ENCODE results near the gene TMEM200A.

The TMEM200A gene

DNA sequence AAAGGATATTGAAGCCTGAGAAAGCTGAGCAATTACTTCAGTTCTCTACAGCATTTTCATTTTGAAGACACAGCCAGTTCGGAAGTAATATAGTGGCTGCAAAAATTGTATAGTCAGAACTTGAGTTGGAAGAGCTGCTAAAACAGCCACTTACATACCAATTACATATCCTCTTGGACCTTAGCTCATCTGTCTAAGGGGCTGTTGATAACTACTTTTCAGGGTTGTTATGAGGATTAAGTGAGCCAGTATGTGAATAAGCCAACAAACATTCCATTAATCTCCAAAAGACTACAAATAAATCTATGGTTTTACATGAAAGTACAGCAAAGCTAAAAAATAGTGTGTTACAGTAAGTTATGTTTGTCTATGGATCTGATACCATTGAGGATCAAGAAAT is 59.7 kb downstream of the TMEM200A start:
- DNase-seq (ENCODE audit: low spot score) = no peak

DNA sequence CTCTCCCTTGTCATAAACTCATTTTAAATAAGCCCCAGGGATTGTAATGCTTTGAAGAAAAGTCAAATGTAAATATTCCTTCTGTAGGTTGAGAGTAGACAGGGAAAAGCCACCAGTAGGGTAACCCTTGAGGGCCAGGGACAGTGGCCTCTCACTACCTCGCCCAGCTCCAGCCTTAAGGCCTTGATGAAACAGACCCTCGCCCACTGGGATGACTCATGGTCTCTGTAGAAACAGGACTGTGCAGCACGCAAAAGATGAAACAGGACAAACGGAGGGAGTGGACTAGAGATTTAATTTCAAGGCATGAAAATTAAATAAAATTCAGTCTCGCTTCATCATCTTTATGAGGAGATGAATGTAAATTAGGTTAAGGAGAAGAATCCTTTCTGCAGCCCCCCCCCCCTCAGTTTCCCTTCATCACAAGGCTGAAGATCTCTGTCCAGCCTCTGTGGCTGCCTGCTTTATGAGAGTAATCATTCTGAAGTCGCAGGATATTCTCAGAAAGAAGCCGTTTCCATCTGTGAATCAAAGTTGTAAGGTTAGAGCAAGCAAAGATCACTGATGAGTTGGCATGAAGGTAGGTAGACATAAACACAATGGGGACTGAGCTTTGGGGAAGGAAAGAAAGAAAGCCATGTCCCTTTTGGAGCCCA is 60.4 kb downstream of the TMEM200A start:
- DNase-seq (ENCODE audit: low spot score) = no peak

DNA sequence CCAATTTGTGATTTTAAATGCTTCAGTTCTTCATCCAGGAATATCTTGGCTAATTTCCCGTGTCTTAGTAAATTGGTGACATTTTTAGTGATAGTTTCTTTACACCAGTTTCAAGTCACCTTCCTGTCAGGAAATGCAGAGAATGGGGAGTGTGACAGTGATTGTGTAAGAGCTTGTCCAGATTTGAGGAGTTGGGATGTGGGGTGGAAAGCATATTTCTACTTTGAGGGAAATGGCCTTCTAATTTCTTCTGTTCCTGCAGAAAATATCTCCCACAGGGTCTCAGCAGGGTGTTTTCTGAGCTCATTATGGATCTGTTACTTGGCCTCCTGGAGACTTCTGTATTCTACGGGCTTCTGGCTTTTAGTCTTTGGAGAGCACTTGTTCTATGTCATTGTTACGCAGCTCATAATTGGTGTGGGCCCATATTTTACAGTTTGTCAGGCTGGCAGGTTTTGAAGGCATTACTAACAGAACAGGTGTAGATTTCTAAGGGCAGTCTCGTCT is 65.6 kb downstream of the TMEM200A start:
- no peak for DNase-seq (ENCODE audit: low spot score)

DNA sequence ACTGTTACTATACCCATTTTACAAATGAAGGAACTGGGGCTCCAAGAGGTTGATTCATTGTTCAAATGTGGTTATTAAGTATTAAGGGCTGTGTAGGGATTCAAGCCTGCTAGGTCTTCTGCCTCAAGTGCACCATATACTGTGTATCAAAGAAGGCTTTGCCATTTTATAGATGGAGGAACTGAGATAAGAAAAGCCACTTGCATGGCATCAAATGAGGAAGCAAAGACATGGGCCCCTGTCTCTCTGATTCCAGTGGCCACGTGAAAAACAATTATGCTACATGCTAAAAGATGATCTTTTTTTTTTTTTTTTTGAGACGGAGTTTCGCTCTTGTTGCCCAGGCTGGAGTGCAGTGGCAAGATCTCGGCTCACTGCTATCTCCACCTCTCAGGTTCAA is 67.0 kb downstream of the TMEM200A start:
- DNase-seq (ENCODE audit: low spot score) = no peak

DNA sequence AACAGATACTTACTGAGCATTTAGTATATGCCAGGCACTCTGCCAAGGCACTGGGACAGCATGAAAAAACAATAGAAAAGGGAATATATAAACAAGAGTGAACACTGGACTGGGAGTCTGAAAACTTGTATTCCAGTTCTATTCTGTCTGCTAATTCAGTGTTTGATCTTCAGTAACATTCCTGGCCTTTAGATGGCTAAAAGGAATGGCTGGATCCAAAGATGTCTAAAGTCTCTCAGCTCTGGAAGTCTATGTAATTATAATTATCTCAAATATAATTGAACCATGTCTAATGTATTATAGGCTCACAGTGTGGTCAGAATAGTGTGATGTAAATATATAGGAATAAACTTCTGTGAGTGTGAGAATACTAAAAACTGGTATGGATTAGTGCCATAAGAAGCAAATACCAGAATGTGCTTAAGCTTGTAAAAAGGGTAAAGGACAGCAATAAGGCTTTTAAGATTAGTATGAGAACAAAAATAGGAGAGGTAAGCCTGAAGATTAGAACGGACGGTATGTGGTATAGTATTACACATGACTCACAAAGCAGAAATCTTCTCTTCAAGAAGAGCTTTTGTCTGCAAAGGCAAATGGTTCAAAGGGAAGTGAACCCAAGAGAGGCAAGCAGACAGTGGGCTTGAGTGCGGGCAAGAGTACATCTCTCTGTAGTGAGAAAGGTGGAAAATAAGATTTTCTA is 68.5 kb downstream of the TMEM200A start:
- DNase-seq (ENCODE audit: low spot score) = no peak

DNA sequence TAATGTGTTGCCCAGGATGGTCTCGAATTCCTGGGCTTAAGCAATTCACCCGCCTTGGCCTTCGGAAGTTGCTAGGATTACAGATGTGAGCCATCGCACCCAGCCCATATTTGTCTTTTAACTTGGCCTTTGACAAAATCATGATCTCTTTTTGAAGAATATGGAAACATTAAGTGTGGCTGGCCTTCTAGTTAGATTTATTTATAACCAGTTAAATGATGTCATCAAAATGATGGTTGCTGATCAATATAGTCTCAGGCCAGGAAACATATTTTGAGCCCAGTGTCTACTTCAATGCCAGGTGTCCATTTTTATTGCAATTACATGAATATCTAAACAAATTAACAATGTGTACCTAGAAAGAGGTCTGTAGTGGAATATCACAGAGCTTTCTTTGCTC is 69.4 kb downstream of the TMEM200A start:
- DNase-seq (ENCODE audit: low spot score) = no peak

DNA sequence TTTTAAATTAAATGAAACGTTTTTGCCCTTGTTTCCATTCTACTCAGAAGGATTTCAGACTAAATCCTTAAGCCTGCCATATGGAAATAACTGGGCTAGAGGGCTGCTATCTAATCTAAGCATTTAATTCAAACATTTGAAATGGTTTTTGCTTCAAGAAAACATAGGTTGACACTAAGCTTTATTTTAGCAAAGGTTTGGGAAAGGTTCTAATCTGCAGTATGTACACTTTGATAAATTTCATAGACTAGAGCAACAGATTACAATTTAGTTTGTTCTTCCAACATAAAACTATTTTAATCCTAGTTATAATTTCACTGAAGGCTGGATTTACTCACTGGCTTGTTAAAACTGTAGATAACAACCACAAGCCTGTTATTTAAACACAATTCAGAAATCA is 72.1 kb downstream of the TMEM200A start:
- DNase-seq (ENCODE audit: low spot score) = no peak

DNA sequence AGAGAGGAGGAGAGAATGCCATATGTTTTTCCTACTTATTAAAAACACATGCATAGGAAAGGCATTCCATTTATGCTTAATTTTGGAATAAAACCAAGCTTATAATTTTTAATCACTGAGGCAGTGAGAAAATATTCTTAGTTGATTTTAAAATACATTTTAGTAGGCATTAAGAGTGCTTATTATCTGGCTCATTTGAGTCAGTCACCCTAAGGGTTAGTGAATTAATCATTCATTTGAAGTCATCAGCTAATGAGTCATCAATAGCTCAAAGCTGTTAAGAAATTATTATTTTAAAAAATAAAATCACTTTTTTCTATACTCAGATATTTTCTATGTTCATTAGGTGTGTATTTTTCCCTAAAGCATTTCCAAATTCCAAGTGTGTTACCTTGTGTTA is 81.6 kb downstream of the TMEM200A start:
- DNase-seq (ENCODE audit: low spot score) = no peak

DNA sequence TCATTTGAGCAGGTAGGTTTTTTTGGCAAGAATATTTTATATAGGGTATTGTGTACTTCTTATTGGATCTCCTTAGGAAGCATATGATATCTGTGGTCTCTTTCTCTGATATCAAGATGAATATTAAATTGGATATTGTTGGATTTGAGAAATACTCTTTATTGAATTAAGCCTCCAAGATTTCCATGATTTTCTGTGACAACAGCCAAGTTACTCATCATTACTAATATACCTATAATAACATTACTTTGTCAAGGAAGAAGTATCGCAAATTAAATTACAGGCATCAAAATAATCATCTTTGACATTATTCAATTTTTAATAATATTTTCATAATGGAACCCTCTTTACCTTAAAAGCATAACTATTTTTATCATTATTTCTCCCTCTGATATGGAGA is 86.5 kb downstream of the TMEM200A start:
- no peak for DNase-seq (ENCODE audit: low spot score)

DNA sequence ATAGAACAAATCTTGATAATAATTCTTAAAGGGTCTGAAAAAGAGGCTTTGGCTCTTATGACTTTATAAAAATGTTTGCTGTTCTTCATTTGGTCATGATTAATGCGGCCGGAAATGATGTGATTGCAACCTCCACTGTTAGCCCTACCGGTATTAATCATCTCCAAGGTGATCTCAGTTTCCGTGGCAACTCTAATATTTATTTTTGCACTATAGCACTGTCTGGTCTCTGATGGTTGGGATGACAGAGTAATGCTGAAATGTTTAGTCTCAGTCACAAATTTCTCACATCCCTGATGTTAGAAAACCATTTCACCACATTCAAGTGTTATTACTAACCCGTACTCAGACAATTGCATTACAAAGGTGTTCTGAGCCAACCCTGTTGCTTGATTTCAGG is 87.4 kb downstream of the TMEM200A start:
- DNase-seq (ENCODE audit: low spot score) = peak; percentile 21

DNA sequence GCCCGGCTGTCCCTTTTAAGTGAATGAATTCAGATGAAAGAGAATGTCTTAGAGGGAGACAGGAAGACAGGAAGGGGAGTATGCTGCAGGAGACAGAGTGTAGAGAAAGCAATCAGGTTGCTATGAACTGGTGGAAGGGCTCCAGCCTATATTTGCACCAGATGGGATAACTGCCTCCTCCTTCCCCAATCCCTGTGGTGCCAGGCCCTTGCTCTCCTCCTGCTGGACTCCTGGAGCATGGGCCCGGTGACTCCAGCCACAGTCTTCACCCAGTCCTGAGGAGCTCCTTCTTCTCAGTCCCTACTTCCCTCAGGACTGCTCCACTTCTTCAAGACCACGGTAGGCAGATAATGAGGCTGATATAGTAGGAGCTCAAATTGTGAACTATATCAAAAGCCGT is 91.8 kb downstream of the TMEM200A start:
- no peak for DNase-seq (ENCODE audit: low spot score)

DNA sequence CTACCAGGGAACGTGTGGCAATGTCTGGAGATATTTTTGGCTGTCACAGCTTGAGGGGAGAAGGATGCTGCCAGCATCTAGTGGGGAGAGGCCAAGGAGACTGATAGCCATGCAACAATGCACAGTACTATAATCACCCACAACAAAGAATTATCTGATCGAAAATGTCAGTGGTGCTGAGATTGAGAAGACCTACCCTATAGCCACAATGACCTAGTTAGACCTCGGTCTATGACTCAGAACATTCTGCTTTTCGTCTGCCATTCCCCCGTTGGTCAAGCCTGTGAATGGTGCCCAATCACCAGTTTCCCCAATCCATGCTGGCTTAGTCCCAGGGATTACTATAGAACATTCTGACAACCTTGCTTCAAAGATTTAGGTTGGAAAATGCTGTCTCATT is 93.5 kb downstream of the TMEM200A start:
- no peak for DNase-seq (ENCODE audit: low spot score)

DNA sequence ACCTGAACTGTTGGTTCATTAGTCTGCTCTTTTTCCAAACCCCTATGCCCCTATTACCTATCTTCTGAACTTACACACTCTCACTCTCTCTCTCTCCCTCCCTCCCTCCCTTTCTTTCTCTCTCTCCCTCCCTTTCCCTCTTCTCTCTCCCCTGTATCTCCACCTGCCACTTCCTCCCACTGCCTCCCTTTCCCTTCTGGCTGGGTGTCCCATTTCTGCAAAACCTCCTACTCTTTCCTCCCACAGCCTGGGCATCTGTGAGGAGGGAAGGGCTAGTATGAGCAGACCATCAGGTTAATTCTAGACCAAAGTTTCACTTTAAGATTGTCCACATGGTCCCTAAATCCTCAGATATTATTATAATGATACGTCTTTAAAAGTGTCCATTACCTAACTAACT is 95.1 kb downstream of the TMEM200A start:
- DNase-seq (ENCODE audit: low spot score) = no peak

DNA sequence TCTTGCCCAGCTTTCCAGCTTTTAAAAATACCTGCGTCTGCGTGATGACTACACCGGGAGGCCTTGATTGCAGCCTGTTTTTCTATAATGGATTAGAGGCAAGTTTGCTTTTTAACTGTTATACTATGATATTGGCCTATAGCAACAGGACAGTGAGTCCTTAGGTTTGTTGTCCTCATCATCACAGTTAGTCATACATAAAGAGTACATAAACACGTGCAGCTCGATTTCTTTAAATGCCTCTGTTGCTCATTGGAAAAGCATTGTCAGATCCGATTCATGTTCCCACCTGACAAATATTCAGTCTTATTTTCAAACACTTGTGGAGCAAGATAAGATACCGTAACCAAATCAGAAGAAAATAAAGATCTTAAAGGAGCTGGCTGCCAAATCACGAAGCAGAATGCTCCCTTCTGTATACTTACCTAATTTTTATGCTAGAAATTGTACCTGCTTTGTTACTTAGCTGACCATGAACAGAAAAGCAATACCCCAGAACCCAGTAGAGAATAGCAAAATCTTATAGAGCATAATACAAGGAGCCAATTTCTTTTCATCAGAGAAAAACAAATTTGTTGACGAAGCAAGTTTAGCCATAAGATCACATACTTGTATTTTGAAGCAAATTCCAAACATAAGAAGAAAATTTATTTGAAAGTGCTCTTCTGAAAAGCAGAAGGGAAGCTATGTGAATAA is 100.4 kb downstream of the TMEM200A start:
- DNase-seq (ENCODE audit: low spot score) = no peak

DNA sequence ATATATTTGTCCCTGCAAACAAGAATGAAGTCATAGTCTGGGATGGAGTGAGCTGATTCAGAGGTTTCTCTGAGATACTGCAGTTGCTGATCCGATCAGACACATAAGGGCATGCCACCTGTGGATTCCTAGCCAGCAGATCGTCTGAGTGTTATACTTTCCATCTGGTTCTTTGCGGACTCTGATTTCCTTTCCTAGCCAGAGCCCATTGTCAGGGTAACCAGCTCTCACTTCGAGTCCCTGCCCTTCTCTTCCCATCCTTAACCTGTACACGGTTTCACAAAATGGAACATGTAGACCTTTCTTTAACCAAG is 100.9 kb downstream of the TMEM200A start:
- no peak for DNase-seq (ENCODE audit: low spot score)

DNA sequence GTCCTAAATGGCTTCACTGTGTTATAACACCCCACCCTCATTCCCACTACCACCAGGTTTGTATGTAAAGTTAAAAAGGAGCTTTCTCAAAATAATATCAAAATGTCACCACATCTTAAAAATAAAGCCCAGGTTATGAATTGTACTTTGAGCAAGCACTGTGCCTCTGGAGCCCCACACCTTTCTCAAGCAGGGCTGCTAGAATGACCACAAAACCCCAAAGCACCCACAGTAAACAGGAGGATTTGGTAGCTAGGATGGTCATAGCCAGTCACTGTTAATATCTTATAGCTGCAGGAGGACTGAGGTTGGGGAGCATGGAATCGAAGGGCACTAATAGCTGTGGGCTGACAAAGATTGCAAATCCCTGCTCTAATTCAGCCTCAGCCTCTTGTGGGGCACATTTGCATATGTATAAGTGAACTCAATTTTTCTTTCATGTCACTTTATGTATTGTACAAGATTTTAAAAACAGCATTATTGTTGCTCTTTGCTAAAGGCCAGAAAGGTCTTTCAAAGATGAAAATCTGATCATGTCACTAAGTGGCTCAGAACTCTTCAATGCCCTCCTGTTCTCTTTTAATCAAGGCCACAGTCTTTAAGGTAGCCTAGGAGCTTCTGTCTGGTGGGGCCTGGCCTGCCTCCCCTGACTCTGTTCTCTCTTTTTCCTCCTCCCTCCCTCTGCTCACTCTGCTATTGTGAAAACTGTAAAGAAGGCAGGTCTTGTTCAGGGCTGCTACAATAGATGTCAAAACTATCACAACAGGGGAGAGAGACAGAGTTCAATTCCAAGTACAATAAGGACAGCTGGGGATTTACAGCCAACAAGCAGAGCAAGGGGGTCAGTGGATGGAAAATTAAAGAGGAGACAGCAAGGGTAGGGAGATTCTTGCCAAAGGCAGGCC is 101.6 kb downstream of the TMEM200A start:
- no peak for DNase-seq (ENCODE audit: low spot score)

DNA sequence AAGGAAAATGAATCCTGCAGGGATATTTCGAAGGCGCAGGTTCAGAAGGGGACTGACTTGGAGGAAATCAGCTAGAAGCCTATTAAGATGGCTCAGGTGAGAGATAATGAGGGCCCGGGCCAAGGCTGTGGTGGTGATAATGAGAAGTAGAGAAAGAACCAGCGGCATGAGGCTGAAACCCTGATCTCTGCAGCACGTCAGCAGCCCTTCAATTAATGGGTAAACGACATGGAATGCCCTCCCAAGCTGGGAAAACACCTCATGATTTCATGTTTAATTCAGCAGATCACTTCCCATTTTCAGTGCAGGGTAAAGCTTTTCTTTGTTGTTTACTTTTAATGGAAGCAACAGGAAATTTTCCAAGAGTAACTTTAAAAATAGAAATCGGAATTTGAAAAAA is 104.9 kb downstream of the TMEM200A start:
- no peak for DNase-seq (ENCODE audit: low spot score)

DNA sequence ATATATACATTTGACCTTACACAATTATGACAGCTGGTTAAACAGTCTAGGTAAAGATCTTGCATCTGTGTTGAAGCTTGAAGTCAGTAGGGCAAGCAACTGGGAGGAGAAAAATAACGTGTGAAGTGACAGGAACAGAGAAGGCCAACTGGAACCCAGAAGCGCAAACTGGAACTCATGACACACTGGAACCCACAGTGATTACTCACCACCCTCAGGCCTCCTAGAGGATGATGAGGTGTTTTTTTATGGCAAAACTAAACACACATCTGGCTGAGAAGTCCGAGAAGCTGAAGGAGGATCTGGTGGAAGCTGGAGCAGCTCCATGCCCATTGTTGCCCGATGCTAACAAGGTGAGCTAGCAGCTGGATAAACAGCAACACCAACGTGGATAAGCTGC is 108.1 kb downstream of the TMEM200A start:
- peak; percentile 9 for DNase-seq (ENCODE audit: low spot score)

DNA sequence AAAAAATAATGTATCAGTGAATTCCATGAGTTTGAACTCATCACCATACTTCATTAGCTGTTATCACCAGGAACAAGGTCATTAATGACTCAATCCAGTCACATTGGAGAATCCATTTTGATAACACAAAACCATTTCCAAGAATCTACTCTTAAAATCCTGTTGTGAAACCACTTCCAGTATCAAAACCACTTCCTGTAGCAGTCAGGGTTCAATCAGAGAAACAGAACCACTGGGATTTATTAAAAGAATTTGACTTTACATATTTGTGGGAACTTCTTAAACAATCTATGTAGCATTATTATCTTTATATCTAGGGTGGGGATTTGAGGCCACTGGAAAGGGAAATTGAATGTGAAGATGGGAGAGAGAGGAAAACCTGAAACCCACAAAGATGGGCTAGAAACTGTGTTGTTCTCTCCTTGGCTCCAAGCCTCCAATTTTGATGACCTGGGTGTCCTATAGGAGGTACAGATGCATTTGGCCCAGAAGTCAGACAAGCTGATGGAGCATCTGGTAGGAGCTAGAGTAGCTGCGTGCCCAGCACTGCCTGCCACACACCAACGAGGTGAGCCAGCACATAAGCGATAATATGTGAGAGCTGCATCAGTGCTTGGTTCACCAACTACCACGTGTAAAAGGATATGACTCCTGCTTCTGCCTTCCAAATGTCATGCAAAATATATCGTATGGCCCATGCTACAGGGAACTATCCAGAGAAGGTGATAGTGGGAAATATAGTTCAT is 117.0 kb downstream of the TMEM200A start:
- no peak for DNase-seq (ENCODE audit: low spot score)

DNA sequence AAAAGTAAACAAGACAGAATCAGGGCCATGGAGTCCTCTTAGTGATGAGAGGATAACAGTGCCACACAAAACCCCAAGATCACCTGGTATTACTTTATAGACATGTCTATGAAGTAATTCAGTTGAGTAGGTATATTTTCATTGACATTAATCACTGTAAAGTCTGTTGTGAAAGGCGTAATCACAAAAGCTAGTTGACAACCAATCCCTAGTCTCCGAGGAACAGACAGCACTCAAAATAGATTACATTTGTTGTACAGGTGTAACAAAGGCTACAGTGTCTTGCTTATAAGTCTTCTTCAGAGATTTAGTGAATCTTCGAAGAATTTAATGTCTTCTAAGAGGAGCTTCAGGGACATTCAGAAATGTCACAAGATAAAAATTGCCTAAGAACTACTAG is 120.1 kb downstream of the TMEM200A start:
- no peak for DNase-seq (ENCODE audit: low spot score)

DNA sequence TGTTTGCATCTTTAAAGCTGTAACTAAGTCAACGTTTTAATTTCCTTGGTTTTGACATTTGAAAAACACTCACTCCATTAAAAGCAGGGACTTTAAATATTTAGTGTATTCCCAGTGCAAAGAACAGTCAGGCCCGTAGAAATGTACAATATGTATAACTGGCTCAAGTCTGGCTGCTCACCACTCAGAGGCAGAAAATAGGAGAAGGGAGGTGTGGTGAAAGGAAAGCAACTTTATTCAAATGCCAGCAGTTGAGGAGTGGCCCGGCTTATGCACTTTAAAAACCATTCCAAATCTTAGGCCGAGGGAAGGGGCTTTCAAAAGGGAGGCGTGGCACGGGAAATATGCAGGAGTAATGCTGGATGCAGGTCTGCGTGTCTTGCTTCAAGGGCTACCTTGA is 120.6 kb downstream of the TMEM200A start:
- DNase-seq (ENCODE audit: low spot score) = no peak

DNA sequence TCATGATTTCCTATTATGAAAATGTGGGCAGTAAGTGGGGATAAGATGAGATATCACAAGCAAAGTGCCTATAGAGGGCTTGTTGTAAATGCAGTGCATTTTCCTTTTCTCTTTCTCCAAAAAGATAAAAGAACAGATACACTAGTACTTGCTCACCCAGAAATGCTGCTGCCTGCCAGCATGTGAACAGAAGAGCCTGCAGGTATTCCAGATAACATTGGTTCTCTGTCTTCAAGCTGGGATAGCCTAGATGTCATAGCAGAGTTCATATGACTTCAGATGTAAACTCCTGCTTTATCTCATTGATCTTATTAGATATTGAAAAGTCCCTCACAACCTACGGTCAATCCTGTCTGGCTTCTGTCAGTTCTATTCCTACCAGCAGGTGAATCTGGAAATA is 123.7 kb downstream of the TMEM200A start:
- no peak for DNase-seq (ENCODE audit: low spot score)

Measured in activated CD4-positive, alpha-beta T cell treated with anti-CD3 and anti-CD28 coated beads, Interleukin-2, Interleukin-4, amounts not matched to agents 100 ng/mL and 50 ng/mL, durations not matched to agents 16 hours and 8 hours (primary cell).